Neural cell (in vitro differentiated cells): ENCODE data around the gene MISP. TPM values are rescaled to one million over a fixed set of nuclear protein-coding genes. Genes with fewer than 3 reads are reported as not detected.

ENCODE experiments used
- H2AFZ ChIP-seq: fragments of 200-600, 300-800 bp; sonication (generic), shearing (Covaris generic); 2 replicates; pipeline ENCODE4 v1.6.0; 2014; ENCODE audit warnings: low read depth, mild to moderate bottlenecking, antibody characterized with exemption, low read length, moderate library complexity
- H3F3A ChIP-seq: fragments of 200-600 bp; shearing (Covaris generic); 2 replicates; pipeline ENCODE4 v1.6.1; 2016; ENCODE audit warnings: mild to moderate bottlenecking, moderate library complexity, mixed read lengths, antibody characterized with exemption, low read length; ENCODE audit not compliant: insufficient read depth, poor library complexity, severe bottlenecking
- H3K27ac ChIP-seq: fragments of 200-600, 300-800 bp; sonication (generic), shearing (Covaris generic); 2 replicates; pipeline ENCODE4 v1.5.1; 2014; ENCODE audit warnings: mild to moderate bottlenecking, low read length, moderate library complexity
- H3K27me3 ChIP-seq: fragments of 300-800, 200-600 bp; sonication (generic), shearing (Covaris generic); 2 replicates; pipeline ENCODE4 v1.6.0; 2014; ENCODE audit warnings: mild to moderate bottlenecking, low read depth, low read length, moderate library complexity; ENCODE audit not compliant: insufficient read depth
- H3K36me3 ChIP-seq: fragments of 300-800, 200-600 bp; sonication (generic), shearing (Covaris generic); 2 replicates; pipeline ENCODE4 v1.5.1; 2014; ENCODE audit warnings: mild to moderate bottlenecking, antibody characterized with exemption, low read length, moderate library complexity; ENCODE audit not compliant: insufficient read depth
- H3K4me2 ChIP-seq: fragments of 300-800, 200-600 bp; sonication (generic), shearing (Covaris generic); 2 replicates; pipeline ENCODE4 v1.6.0; 2014; ENCODE audit warnings: mild to moderate bottlenecking, low read length
- H3K4me3 ChIP-seq: fragments of 300-800, 200-600 bp; sonication (generic), shearing (Covaris generic); 2 replicates; pipeline ENCODE4 v1.5.1; 2014; ENCODE audit warnings: mild to moderate bottlenecking, low read length, moderate library complexity
- H3K79me2 ChIP-seq: fragments of 200-600 bp; shearing (Covaris generic); replicated peaks from 2 replicates; pipeline ENCODE4 v1.6.0; 2014; ENCODE audit warnings: mild to moderate bottlenecking, low read length, moderate library complexity; ENCODE audit not compliant: insufficient read depth
- H3K9ac ChIP-seq: fragments of 300-800, 200-600 bp; sonication (generic), shearing (Covaris generic); 2 replicates; pipeline ENCODE4 v1.6.1; 2016; ENCODE audit warnings: mild to moderate bottlenecking, low read length, mixed read lengths
- H3K9me2 ChIP-seq: fragments of 200-600 bp; shearing (Covaris generic); 2 replicates; pipeline ENCODE4 v1.6.1; 2016; ENCODE audit warnings: mild to moderate bottlenecking, low read length, mixed read lengths; ENCODE audit not compliant: insufficient read depth
- H3K9me3 ChIP-seq: fragments of 200-600, 300-800 bp; sonication (generic), shearing (Covaris generic); 2 replicates; pipeline ENCODE4 v1.6.1; 2016; ENCODE audit warnings: mild to moderate bottlenecking, mixed run types, low read length, moderate library complexity, mixed read lengths
- H4K20me1 ChIP-seq: fragments of 200-600 bp; shearing (Covaris generic); 2 replicates; pipeline ENCODE4 v1.6.1; 2016; ENCODE audit warnings: mild to moderate bottlenecking, mixed run types; ENCODE audit not compliant: insufficient read depth
- CTCF ChIP-seq: fragments of 450-650 bp; IDR thresholded peaks from 2 replicates; pipeline ENCODE4 v1.5.1; 2014; ENCODE audit warnings: antibody characterized with exemption, mild to moderate bottlenecking, moderate library complexity; ENCODE audit not compliant: poor library complexity, severe bottlenecking
- EP300 ChIP-seq: fragments of 450-650 bp; conservative IDR thresholded peaks from 2 replicates; pipeline ENCODE4 v1.6.1; 2014; ENCODE audit warnings: antibody characterized with exemption, mild to moderate bottlenecking, moderate library complexity; ENCODE audit not compliant: poor library complexity, severe bottlenecking
- EZH2 ChIP-seq: fragments of 200-600, 300-800 bp; shearing (Covaris generic), sonication (generic); IDR thresholded peaks from 2 replicates; pipeline ENCODE4 v1.6.1; 2014; ENCODE audit warnings: antibody characterized with exemption, low read length, borderline replicate concordance, mild to moderate bottlenecking; ENCODE audit not compliant: insufficient read depth, poor library complexity, severe bottlenecking
- MXI1 ChIP-seq: fragments of 450-650 bp; conservative IDR thresholded peaks from 2 replicates; pipeline ENCODE4 v1.6.1; 2014; ENCODE audit warnings: antibody characterized with exemption, mild to moderate bottlenecking; ENCODE audit not compliant: poor library complexity, severe bottlenecking
- POLR2AphosphoS5 ChIP-seq: IDR thresholded peaks from 2 replicates; pipeline ENCODE4 v1.6.1; 2012
- RAD21 ChIP-seq: fragments of 450-650 bp; conservative IDR thresholded peaks from 2 replicates; pipeline ENCODE4 v1.6.1; 2014; ENCODE audit warnings: antibody characterized with exemption, mild to moderate bottlenecking, moderate library complexity
- REST ChIP-seq: IDR thresholded peaks from 2 replicates; pipeline ENCODE4 v1.6.1; 2012; ENCODE audit warnings: borderline replicate concordance
- SMC3 ChIP-seq: fragments of 450-650 bp; conservative IDR thresholded peaks from 2 replicates; pipeline ENCODE4 v1.6.1; 2014; ENCODE audit warnings: antibody characterized with exemption, mild to moderate bottlenecking, moderate library complexity; ENCODE audit not compliant: poor library complexity
- TAF1 ChIP-seq: IDR thresholded peaks from 2 replicates; pipeline ENCODE4 v1.6.1; 2012; ENCODE audit warnings: low read depth
- polyA plus RNA-seq: library from polyadenylated mRNA; depleted of rRNA; stranded (reverse); fragments of >200 nt; gene quantifications from 2 replicates; pipeline ENCODE4 v1.2.3, GENCODE V29; 2014

The MISP gene
- polyA plus RNA-seq, 1 donor from 2014 or later, result 0.98 TPM

- no peak overlapping the region for H3K27ac ChIP-seq
- no peaks in the 10 kb centered on the region for H3K79me2 ChIP-seq
- no peaks in the 10 kb centered on the region for H3K9me3 ChIP-seq
These were observed 20.8 kb upstream of the MISP start for GRCh38 chr19:729965-730668.

GRCh38 chr19:731000-731399 lies 19.9 kb upstream of the MISP start:
- Histone ChIP-seq H3K4me3 (no peak overlapping the region), H3K27me3 (no peaks in the 10 kb centered on the region), H3K27ac (no peak overlapping the region), H3K9me3 (no peaks in the 10 kb centered on the region), H3K4me2 (no peak overlapping the region), H3K36me3 (peaks cover 3% of the 10 kb centered on the region), H3K9ac (no peak overlapping the region), H3K9me2 (no peaks in the 10 kb centered on the region), H3F3A (no peaks in the 10 kb centered on the region), H2AFZ (no peak overlapping the region), H4K20me1 (no peaks in the 10 kb centered on the region), H3K79me2 (no peaks in the 10 kb centered on the region)
- no peak for TF ChIP-seq TAF1
- no peak for TF ChIP-seq CTCF
- TF ChIP-seq SMC3, result no peak
- no peak for TF ChIP-seq MXI1
- TF ChIP-seq RAD21, result no peak
- no peak for TF ChIP-seq POLR2AphosphoS5
- TF ChIP-seq EZH2, result no peak

More at GRCh38 chr19:729965-730668, 20.8 kb upstream of the MISP start:
- no peaks in the 10 kb centered on the region for H3F3A ChIP-seq
- H3K27me3 ChIP-seq, result no peaks in the 10 kb centered on the region
- H3K9ac ChIP-seq, result no peak overlapping the region
- H3K4me2 ChIP-seq, result no peak overlapping the region
- no peak overlapping the region for H2AFZ ChIP-seq
- TF ChIP-seq EZH2 (no peak), POLR2AphosphoS5 (no peak), MXI1 (no peak), CTCF (no peak), EP300 (no peak), RAD21 (no peak), TAF1 (no peak), REST (no peak), SMC3 (no peak)
- H3K9me2 ChIP-seq, result no peaks in the 10 kb centered on the region
- H3K4me3 ChIP-seq, result no peak overlapping the region
- H4K20me1 ChIP-seq, result no peaks in the 10 kb centered on the region
- peaks cover 3% of the 10 kb centered on the region for H3K36me3 ChIP-seq
